GM21528 (cell line): ENCODE results near the gene ARMC9.
A peak's percentile ranks its signal among the peaks of the same experiment; 100 is the strongest.
"Not testable (repeated sequence)": the region's sequence is repeated elsewhere in the genome, so short reads cannot be mapped to it uniquely, and the experiment has no call there.

Source experiments
- ATAC-seq: cut with Tn5 transposase; IDR thresholded peaks from one replicate; pipeline ENCODE4 v1.9.1; 2021; ENCODE audit warnings: mild to moderate bottlenecking, moderate library complexity; ENCODE audit not compliant: unreplicated experiment, low FRiP score

ARMC9 gene

GRCh38 chr2:231408304-231408703 is 209.9 kb downstream of the ARMC9 start:
- ATAC-seq = not testable (repeated sequence)

DNA sequence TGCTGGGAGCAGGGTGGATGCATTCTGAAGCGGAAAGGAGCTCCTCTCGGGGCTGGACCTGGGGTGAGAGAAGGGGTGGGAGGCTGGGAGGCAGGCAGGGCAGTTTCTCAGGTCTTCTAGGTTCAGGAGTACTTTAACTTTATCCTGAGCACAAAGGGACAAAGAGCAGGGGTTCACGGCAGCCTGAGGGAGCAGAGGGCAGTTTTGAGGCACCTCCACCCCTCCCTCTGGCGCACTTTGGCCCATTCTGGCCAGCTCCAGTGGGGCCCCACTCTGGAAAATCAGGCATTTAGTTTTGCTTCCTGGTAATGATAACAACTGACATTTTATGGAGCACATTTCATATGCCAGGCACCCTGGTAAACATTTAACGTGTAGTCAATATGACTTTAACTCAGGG is 211.3 kb downstream of the ARMC9 start:
- ATAC-seq = no peak

- no peak for ATAC-seq
These were observed 212.0 kb downstream of the ARMC9 start for GRCh38 chr2:231410293-231411004.

- ATAC-seq = no peak
These were observed 212.8 kb downstream of the ARMC9 start for GRCh38 chr2:231411237-231411636.

- peak; percentile 93 for ATAC-seq
These were observed 213.6 kb downstream of the ARMC9 start for GRCh38 chr2:231411831-231412617.

- no peak for ATAC-seq
These were observed 214.2 kb downstream of the ARMC9 start for GRCh38 chr2:231412618-231412963.

GRCh38 chr2:231413456-231413855 is 215.0 kb downstream of the ARMC9 start:
- no peak for ATAC-seq

GRCh38 chr2:231413921-231414476 is 215.6 kb downstream of the ARMC9 start:
- no peak for ATAC-seq

GRCh38 chr2:231415029-231415428 is 216.6 kb downstream of the ARMC9 start:
- ATAC-seq = no peak

DNA sequence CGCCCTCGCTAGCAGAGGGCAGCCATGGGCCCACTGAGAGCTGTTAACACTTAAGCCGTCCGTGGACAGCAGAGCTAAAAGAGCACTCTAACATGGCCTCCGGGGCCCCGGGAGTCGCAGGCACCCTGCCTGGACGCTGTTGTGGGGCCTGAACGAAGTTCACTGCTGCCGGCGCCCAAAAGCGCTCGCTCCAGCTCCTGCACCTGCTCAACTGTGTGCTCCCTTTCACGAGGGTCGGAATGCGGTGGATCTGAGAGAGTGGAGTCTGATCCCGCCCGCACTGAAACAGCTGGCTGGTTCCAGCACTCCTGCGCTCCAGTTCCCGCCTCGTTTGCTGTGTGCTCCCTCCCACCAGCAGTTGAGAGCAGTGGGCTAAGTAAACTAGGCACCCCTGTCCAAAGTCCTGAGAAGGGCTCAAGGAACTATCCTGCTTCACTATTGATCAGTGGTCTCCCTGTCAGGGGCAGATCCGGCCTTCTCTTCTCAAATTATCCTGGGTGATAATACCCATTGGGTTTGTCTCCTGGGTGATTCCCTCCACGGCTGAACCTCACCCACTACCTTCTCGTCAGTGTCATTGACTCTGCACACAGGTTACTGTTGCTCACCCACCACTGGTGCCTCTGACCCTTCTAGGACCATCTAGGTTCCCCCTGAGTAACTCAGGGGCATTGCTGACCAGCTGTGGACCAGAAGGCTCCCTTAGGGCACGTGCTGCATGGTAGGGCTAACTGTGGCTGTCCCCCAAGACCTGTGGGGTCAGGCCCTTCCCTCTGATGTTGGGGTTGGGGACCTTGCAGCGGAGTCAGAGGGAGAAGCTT is 220.6 kb downstream of the ARMC9 start:
- no peak for ATAC-seq

DNA sequence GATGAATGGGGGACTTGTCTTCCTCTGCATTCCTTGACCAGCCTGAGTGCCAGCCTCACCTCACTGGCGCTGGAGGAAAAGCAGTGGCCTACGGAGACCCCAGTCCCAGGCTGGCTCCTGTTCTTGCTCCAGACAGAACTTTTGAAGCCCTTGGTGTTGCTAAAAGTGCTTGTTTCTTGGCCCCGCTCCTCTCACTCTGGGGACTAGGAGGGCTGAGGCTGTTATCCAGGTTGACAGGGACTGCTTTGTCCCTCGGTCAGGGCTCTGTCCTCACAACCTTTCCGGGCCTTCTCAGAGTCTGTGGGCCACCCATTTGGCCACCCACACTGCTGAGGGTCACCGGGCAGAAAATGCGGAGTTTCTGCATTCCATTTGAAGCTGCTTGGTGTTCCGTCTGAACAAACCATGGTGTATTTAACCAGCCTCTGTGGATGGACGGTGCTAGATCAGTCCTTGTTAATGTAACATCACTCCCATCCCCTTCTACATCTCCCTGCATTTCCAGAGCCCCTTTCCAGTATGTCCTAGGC is 222.7 kb downstream of the ARMC9 start:
- no peak for ATAC-seq

DNA sequence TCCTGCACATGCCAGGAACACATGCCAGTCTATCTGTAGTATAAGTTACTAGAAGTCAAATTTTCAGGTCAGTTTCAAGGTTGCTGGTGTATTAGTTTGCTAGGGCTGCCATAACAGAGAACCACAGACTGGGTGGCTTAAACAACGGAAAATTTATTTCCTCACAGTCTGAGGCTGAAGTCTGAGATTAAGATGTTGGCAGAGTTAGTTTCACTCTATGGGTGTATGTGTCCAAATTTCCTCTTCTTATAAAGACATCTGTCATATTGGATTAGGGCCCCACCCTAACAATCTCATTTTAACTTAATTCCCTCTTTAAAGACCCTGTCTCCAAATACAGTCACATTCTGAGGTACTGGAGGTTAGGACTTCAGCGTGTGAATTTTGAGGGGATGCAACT is 223.6 kb downstream of the ARMC9 start:
- ATAC-seq = no peak

DNA sequence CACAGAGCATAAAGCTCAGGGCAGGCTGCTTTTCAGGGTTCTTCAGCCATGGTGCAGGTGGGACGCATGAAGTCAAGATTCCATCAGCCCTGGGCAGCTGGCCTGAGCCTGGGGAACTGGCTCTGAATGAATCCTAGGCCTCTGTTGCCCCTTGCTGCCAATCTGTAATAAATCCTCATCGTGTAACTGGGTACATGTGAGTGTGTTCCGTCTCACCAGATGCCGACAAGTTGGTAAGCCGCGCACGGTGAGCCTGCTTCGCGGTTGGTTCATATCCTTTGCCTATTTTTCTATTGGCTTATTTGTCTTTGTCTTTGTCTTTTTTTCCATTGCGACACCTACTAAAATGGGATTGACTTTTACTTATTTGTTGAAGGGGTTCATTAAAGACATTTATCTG is 224.7 kb downstream of the ARMC9 start:
- ATAC-seq = no peak
